Natural killer cell (primary cell): ENCODE measurements around the gene SCCPDH. TPM values are rescaled to one million over a fixed set of nuclear protein-coding genes. Genes with fewer than 3 reads are reported as not detected.

Source experiments
- ATAC-seq, 3 donors: fragments of 150-1000 bp in 2 of 3; fragments of 200-7000 bp in 1 of 3; cut with Tn5 transposase; 1 replicate in 1 of 3; 2 replicates in 2 of 3; pipeline ENCODE4 v1.10.0; 2021; ENCODE audit warnings: mild to moderate bottlenecking in 2 of 3, moderate library complexity in 2 of 3
- DNase-seq, 2 donors: peaks; one replicate each; pipeline versions ENCODE4 v3.0.0 to v3.0.0-alpha.2; 2013 to 2021; ENCODE audit warnings: mixed read lengths in 1 of 2
- H3K27ac ChIP-seq: one replicate; pipeline ENCODE4 v1.5.1; 2013; ENCODE audit warnings: mild to moderate bottlenecking, low read length
- H3K27me3 ChIP-seq: one replicate; pipeline ENCODE4 v1.6.1; 2013; ENCODE audit warnings: low read length; ENCODE audit not compliant: control insufficient read depth, insufficient read depth
- H3K36me3 ChIP-seq: one replicate; pipeline ENCODE4 v1.6.1; 2013; ENCODE audit warnings: low read length; ENCODE audit not compliant: control insufficient read depth, insufficient read depth
- H3K4me1 ChIP-seq: one replicate; pipeline ENCODE4 v1.6.1; 2013; ENCODE audit warnings: low read length; ENCODE audit not compliant: control insufficient read depth, insufficient read depth
- H3K4me3 ChIP-seq: one replicate; pipeline ENCODE4 v1.5.1; 2013; ENCODE audit warnings: low read length
- H3K9me3 ChIP-seq: one replicate; pipeline ENCODE4 v1.6.1; 2013; ENCODE audit warnings: low read length; ENCODE audit not compliant: control insufficient read depth, insufficient read depth
- H3K27ac Mint-ChIP-seq, 2 donors: one replicate each; pipeline ENCODE4 v1.8.0; 2022; ENCODE audit warnings: mild to moderate bottlenecking in 2 of 2, mixed read lengths in 2 of 2, moderate library complexity in 1 of 2
- H3K27me3 Mint-ChIP-seq, 2 donors: one replicate each; pipeline ENCODE4 v1.8.0; 2022; ENCODE audit warnings: low read depth in 2 of 2, mixed read lengths in 2 of 2
- H3K36me3 Mint-ChIP-seq: one replicate; pipeline ENCODE4 v1.8.0; 2022; ENCODE audit warnings: mixed read lengths
- H3K4me1 Mint-ChIP-seq, 2 donors: one replicate each; pipeline ENCODE4 v1.8.0; 2022; ENCODE audit warnings: mixed read lengths in 2 of 2
- H3K4me3 Mint-ChIP-seq: one replicate; pipeline ENCODE4 v1.8.0; 2022; ENCODE audit warnings: mild to moderate bottlenecking, moderate library complexity, mixed read lengths
- H3K9me3 Mint-ChIP-seq, 2 donors: one replicate each; pipeline ENCODE4 v1.8.0; 2022; ENCODE audit warnings: mixed read lengths in 2 of 2
- WGBS: methylation state at CpG from one replicate; pipeline ENCODE4 v1.1.7; 2013; ENCODE audit warnings: missing lambda C conversion rate; ENCODE audit not compliant: insufficient coverage; 5-methylcytosine and 5-hydroxymethylcytosine counted together
- intact Hi-C: fragments of 100-400 bp; cut with micrococcal nuclease; formaldehyde crosslinking; loops from one replicate; pipeline ENCODE4 v1.14.2; 2022
- total RNA-seq, 4 donors: library from RNA; stranded (reverse); fragments of 120-200 nt in 1 of 4; gene quantifications; one replicate each; pipeline versions ENCODE4 v1.2.3 to v1.2.4, GENCODE V29; 2013 to 2022
- TF ChIP-seq, protein P1 (sequence below): fragments of 200-600 bp; IDR thresholded peaks from one replicate; pipeline ENCODE4 v1.8.0; 2022; ENCODE audit warnings: antibody characterized with exemption

Gene SCCPDH
- total RNA-seq, 3 donors from 2014 or later (not counting 1 experiment from before 2014, with no cell fraction given), result 5.3 to 24.8 (median 9.2) TPM

DNA sequence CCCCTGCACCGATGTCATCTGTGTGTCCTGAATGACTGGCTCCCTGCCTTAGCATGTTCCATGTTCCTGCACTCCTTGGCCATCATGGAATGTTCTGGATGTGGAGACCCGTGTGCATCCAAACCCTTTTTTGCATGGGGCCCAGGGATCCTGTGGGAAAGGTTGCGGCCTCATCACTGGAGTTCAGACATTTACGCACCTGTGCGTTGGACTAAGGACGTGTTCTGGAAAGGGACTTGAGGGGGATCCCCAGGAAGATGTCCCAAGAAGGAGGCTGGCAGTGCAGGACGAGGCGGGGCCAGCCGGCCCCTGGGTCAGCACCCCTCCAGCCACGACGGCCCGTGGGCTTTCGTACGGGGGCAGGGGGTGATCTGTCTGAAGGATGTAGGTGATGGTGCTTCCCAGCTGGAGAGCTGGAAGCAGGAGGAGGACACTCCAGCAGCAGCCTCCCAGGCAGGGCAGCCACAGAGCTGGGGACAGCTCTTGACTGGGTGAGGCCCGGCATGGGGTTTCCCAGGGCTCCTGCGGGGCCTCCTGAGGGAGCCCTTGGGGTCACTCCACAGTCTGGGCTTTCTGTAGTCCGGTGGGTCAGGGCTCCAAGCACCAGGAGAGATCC lies 67.2 kb downstream of the SCCPDH start:
- Mint-ChIP-seq H3K27me3 (peaks cover 0 to 7% of the 10 kb centered on the region in 2 donors), H3K9me3 (no peaks in the 10 kb centered on the region), H3K36me3 (no peaks in the 10 kb centered on the region), H3K4me3 (no peak overlapping the region), H3K27ac (no peak overlapping the region), H3K4me1 (peaks cover 0 to 6% of the 10 kb centered on the region in 2 donors)
- Histone ChIP-seq H3K9me3 (no peaks in the 10 kb centered on the region), H3K4me1 (peaks cover 3% of the 10 kb centered on the region), H3K36me3 (no peaks in the 10 kb centered on the region), H3K4me3 (no peak overlapping the region), H3K27ac (no peak overlapping the region), H3K27me3 (no peaks in the 10 kb centered on the region)
- intact Hi-C loops, result no loop called here
- TF ChIP-seq, protein P1, sequence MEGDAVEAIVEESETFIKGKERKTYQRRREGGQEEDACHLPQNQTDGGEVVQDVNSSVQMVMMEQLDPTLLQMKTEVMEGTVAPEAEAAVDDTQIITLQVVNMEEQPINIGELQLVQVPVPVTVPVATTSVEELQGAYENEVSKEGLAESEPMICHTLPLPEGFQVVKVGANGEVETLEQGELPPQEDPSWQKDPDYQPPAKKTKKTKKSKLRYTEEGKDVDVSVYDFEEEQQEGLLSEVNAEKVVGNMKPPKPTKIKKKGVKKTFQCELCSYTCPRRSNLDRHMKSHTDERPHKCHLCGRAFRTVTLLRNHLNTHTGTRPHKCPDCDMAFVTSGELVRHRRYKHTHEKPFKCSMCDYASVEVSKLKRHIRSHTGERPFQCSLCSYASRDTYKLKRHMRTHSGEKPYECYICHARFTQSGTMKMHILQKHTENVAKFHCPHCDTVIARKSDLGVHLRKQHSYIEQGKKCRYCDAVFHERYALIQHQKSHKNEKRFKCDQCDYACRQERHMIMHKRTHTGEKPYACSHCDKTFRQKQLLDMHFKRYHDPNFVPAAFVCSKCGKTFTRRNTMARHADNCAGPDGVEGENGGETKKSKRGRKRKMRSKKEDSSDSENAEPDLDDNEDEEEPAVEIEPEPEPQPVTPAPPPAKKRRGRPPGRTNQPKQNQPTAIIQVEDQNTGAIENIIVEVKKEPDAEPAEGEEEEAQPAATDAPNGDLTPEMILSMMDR, result no peak
- WGBS, result 88% methylated on average over 17 of the region's 17 CpGs
- ATAC-seq, result no peak
- no peak for DNase-seq

DNA sequence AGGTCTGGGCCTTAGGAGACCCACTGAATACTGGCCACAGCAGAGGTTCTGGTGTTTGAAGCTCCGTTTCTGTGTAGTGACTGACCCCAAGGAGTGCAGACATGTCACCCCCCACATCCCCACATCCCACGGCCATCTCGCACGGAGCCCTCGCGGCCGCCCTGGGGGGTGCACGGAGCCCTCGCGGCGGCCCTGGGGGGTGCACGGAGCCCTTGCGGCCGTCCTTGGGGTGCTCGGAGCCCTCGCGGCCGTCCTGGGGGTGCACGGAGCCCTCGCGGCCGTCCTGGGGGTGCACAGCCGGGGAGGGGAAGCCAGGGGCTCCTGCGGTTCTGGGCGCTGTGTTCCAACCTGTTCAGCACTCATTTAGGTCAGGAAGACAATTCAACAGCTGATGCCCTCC lies 68.4 kb downstream of the SCCPDH start:
- no peaks in the 10 kb centered on the region for H3K9me3 ChIP-seq
- no peak for DNase-seq
- TF ChIP-seq, protein P1, result no peak
- H3K36me3 ChIP-seq, result no peaks in the 10 kb centered on the region
- H3K4me3 ChIP-seq, result no peak overlapping the region
- H3K4me3 Mint-ChIP-seq, result no peak overlapping the region
- H3K27ac ChIP-seq, result no peak overlapping the region
- H3K27me3 ChIP-seq, result no peaks in the 10 kb centered on the region
- no peak overlapping the region for H3K27ac Mint-ChIP-seq
- ATAC-seq, result no peak
- intact Hi-C loops, result no loop called here
- peaks cover 0 to 6% of the 10 kb centered on the region in 2 donors for H3K4me1 Mint-ChIP-seq
- H3K9me3 Mint-ChIP-seq, result no peaks in the 10 kb centered on the region
- H3K36me3 Mint-ChIP-seq, result no peaks in the 10 kb centered on the region
- H3K4me1 ChIP-seq, result peaks cover 3% of the 10 kb centered on the region
- peaks cover 0 to 7% of the 10 kb centered on the region in 2 donors for H3K27me3 Mint-ChIP-seq
- 92% methylated on average over 25 of the region's 25 CpGs for WGBS

DNA sequence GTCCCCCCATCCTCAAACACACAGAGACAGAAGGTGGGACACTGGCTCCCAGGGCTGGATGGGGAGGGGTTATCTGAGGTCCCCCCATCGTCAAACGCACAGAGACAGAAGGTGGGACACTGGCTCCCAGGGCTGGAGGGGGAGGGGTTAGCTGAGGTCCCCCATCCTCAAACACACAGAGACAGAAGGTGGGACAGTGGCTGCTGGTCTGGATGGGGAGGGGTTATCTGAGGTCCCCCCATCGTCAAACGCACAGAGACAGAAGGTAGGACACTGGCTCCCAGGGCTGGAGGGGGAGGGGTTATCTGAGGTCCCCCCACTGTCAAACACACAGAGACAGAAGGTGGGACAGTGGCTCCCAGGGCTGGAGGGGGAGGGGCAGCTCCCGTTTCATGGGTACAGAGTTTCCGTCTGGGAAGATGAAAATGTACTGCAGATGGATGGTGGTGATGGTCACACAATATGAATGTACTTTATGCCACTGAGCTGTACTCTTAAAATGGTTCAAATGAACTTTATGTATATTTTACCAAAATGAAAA lies 69.2 kb downstream of the SCCPDH start:
- Histone ChIP-seq H3K36me3 (no peaks in the 10 kb centered on the region), H3K9me3 (no peaks in the 10 kb centered on the region), H3K27ac (no peak overlapping the region), H3K4me1 (peaks cover 3% of the 10 kb centered on the region), H3K27me3 (no peaks in the 10 kb centered on the region), H3K4me3 (no peak overlapping the region)
- ATAC-seq, result no peak
- intact Hi-C loops, result no loop called here
- Mint-ChIP-seq H3K27ac (no peak overlapping the region), H3K9me3 (no peaks in the 10 kb centered on the region), H3K4me1 (peaks cover 0 to 6% of the 10 kb centered on the region in 2 donors), H3K27me3 (peaks cover 0 to 7% of the 10 kb centered on the region in 2 donors), H3K36me3 (no peaks in the 10 kb centered on the region), H3K4me3 (no peak overlapping the region)
- no peak for DNase-seq
- TF ChIP-seq, protein P1, result no peak
- 75% methylated on average over 3 of the region's 6 CpGs for WGBS
